DMS53 treated with DMSO at 0.1 percent for 48 hours (cell line): ENCODE measurements around the gene TRIM50.
A peak's percentile ranks its signal among the peaks of the same experiment; 100 is the strongest.
"Not testable (repeated sequence)": the region's sequence is repeated elsewhere in the genome, so short reads cannot be mapped to it uniquely, and the experiment has no call there.

Source experiments
- DNase-seq: peaks from one replicate; lab custom pipeline; 2025; ENCODE audit not compliant: unreplicated experiment; lab: John Stamatoyannopoulos, UW

TRIM50 gene

GRCh38 chr7:73314271-73314670 lies 13.6 kb downstream of the TRIM50 start:
- no peak for DNase-seq

GRCh38 chr7:73313521-73313906 lies 14.4 kb downstream of the TRIM50 start:
- no peak for DNase-seq

GRCh38 chr7:73312831-73313520 lies 14.9 kb downstream of the TRIM50 start:
- no peak for DNase-seq

- DNase-seq, result not testable (repeated sequence)
These were observed 16.5 kb downstream of the TRIM50 start for GRCh38 chr7:73311421-73311820.

- DNase-seq, result peak; percentile 91
These were observed 19.1 kb downstream of the TRIM50 start, which contains the start of gene NSUN5 for GRCh38 chr7:73308665-73309214. TSS of gene NSUN5 (minus strand) at chr7:73308826. CDS start at chr7:73308790, 36 bp downstream.

GRCh38 chr7:73308074-73308664 lies 19.7 kb downstream of the TRIM50 start:
- DNase-seq, result peak; percentile 36

GRCh38 chr7:73307436-73307835 lies 20.4 kb downstream of the TRIM50 start:
- no peak for DNase-seq

GRCh38 chr7:73304612-73305387 lies 23.1 kb downstream of the TRIM50 start:
- not testable (repeated sequence) for DNase-seq

- no peak for DNase-seq
These were observed 23.8 kb downstream of the TRIM50 start for GRCh38 chr7:73304071-73304470.

- no peak for DNase-seq
These were observed 24.3 kb downstream of the TRIM50 start for GRCh38 chr7:73303546-73303945.

GRCh38 chr7:73302846-73303245 lies 25.0 kb downstream of the TRIM50 start:
- DNase-seq, result not testable (repeated sequence)

- not testable (repeated sequence) for DNase-seq
These were observed 26.8 kb downstream of the TRIM50 start for GRCh38 chr7:73301108-73301507.

- DNase-seq, result not testable (repeated sequence)
These were observed 28.1 kb downstream of the TRIM50 start for GRCh38 chr7:73299812-73300211.

- not testable (repeated sequence) for DNase-seq
These were observed 30.2 kb downstream of the TRIM50 start for GRCh38 chr7:73297706-73298105.

- not testable (repeated sequence) for DNase-seq
These were observed 30.6 kb downstream of the TRIM50 start for GRCh38 chr7:73297235-73297634.

GRCh38 chr7:73277210-73277609 lies 50.7 kb downstream of the TRIM50 start:
- DNase-seq, result not testable (repeated sequence)

- not testable (repeated sequence) for DNase-seq
These were observed 60.1 kb downstream of the TRIM50 start for GRCh38 chr7:73267813-73268212.

- not testable (repeated sequence) for DNase-seq
These were observed 61.0 kb downstream of the TRIM50 start for GRCh38 chr7:73266719-73267368.
